Heart left ventricle (tissue), 16 donors: ENCODE measurements around the gene ARRB1. TPM values are rescaled to one million over a fixed set of nuclear protein-coding genes. Genes with fewer than 3 reads are reported as not detected.

Experiments
- ATAC-seq, 4 donors: fragments of 200-7000 bp; cut with Tn5 transposase; one replicate each; pipeline ENCODE4 v1.9.1; 2020 to 2022; ENCODE audit warnings: moderate library complexity in 4 of 4, mild to moderate bottlenecking in 3 of 4, moderate number of reproducible peaks in 1 of 4
- DNase-seq, 5 donors: peaks; one replicate each; pipeline ENCODE4 v3.0.0-alpha.2; 2020
- H3K27ac ChIP-seq, 12 donors: fragments of 200-600 bp; sonication (generic) in 4 of 12; one replicate each; pipeline versions ENCODE4 v1.5.0 to v1.8.0; 2016 to 2022; ENCODE audit warnings: mild to moderate bottlenecking in 2 of 12
- H3K27me3 ChIP-seq, 9 donors: fragments of 200-600 bp; sonication (generic) in 2 of 9; one replicate each; pipeline versions ENCODE4 v1.5.1 to v1.8.0; 2016 to 2022; ENCODE audit warnings: mild to moderate bottlenecking in 3 of 9
- H3K36me3 ChIP-seq, 9 donors: fragments of 200-600 bp; sonication (generic) in 2 of 9; one replicate each; pipeline versions ENCODE4 v1.5.0 to v1.8.0; 2018 to 2022; ENCODE audit warnings: mild to moderate bottlenecking in 2 of 9
- H3K4me1 ChIP-seq, 12 donors: fragments of 200-600 bp; sonication (generic) in 4 of 12; one replicate each; pipeline versions ENCODE4 v1.5.0 to v1.8.0; 2016 to 2022; ENCODE audit warnings: mild to moderate bottlenecking in 3 of 12
- H3K4me3 ChIP-seq, 12 donors: fragments of 200-600 bp; sonication (generic) in 4 of 12; one replicate each; pipeline versions ENCODE4 v1.5.0 to v1.8.0; 2017 to 2022; ENCODE audit warnings: mild to moderate bottlenecking in 9 of 12, moderate library complexity in 4 of 12
- H3K9me3 ChIP-seq, 12 donors: fragments of 200-600 bp; sonication (generic) in 4 of 12; one replicate each; pipeline versions ENCODE4 v1.5.0 to v1.8.0; 2016 to 2022; ENCODE audit warnings: mild to moderate bottlenecking in 1 of 12
- CTCF ChIP-seq, 12 donors: fragments of 200-600 bp; sonication (generic) in 4 of 12; IDR thresholded peaks; one replicate each; pipeline versions ENCODE4 v1.5.0 to v1.8.0; 2018 to 2022; ENCODE audit warnings: antibody characterized with exemption in 12 of 12, mild to moderate bottlenecking in 5 of 12
- POLR2A ChIP-seq, 2 donors: fragments of 450-650 bp; IDR thresholded peaks; one replicate each; pipeline ENCODE4 v1.6.1; 2017; ENCODE audit warnings: antibody characterized with exemption in 2 of 2, mild to moderate bottlenecking in 2 of 2, moderate library complexity in 2 of 2
- WGBS, 4 donors: extraction: QIAGEN DNeasy Blood & Tissue Kit in 2 of 4; methylation state at CpG; one replicate each; pipeline versions ENCODE4 v1.1.5 to v1.1.7; 2013 to 2018; 5-methylcytosine and 5-hydroxymethylcytosine counted together
- intact Hi-C, 10 donors: fragments of 100-400 bp; cut with DNase I; formaldehyde crosslinking; loops; one replicate each; pipeline versions ENCODE4 v1.11.1 to v1.14.2; 2022
- long read RNA-seq, 3 donors: library from polyadenylated mRNA; unstranded; transcript quantifications; one replicate each; pipeline ENCODE4 v2.0.0, GENCODE V29; 2020 to 2021
- polyA plus RNA-seq, 2 donors: library from polyadenylated mRNA; stranded (reverse); fragments of 200-250 nt; gene quantifications; one replicate each; pipeline ENCODE4 v1.2.3, GENCODE V29; 2013
- total RNA-seq, 9 donors: library from RNA; depleted of rRNA in 2 of 9; stranded (reverse); fragments of >200 nt in 2 of 9; fragmentation: NEBNext Ultra II Directional in 3 of 9; extraction: Animal tissue kit (Norgen Biotek cat#: 25700) in 3 of 9; gene quantifications; one replicate each; pipeline versions ENCODE4 v1.1.0 to v1.2.4, GENCODE V29; 2016 to 2023
- donor health status: ischemic (EF 13 %, LVEDD 7.1; RV severe dilation, severe dysfunction).
- donor health status: healthy with polysubstance abuse.
- donor health status: DM: no; HTN: yes; CAD: no.
- donor health status: DM: no; HTN: no; CAD: no.
- donor health status: ischemic (EF 25% LVEDD 6.9; RV normal size, moderate dysfunction).
- donor health status: ischemic (EF 25% LVEDD 5.7; RV mildly dilated, moderate dysfunction).
- donor health status: healthy.
- donor health status: DM: yes; HTN: yes; CAD: no.
- donor health status: ischemic (EF 35%, LVEDD 5.7; RV mildly dilated, moderate dysfunction).
- donor health status: nonischemic (EF 11% LVEDD 7.7; RV severe dilation, severe dysfunction).
- donor health status: DM: yes; HTN: yes; CAD: no.
- donor health status: PGD.
- donor health status: ischemic (EF 29% LVEDD 5.4; RV normal size, mild dysfunction).
- donor health status: nonischemic (EF 23%, LVEDD 6.1; RV moderate dilation, normal function).

The ARRB1 gene
- 10 to 100 TPM; 15.2 to 58.9 (median 29.2) TPM for total RNA-seq
- 10 to 100 TPM in 1 of 2 donors, 1 to 10 TPM in 1; 7.9 to 12.5 TPM for polyA plus RNA-seq
- long read RNA-seq, donor 1, transcript ARRB1-202 (16 exons, 3,336 nt) = major isoform, 14 of 35 reads
- long read RNA-seq, donor 1, transcript ARRB1-201 (15 exons, 1,895 nt) = minor isoform, 5 of 35 reads
- long read RNA-seq, donor 1, partial matches to known transcripts = 2 of 35 reads
- long read RNA-seq, donor 1, other reads (novel, unspliced or antisense) = 14 of 35 reads
- long read RNA-seq, donor 2, transcript ARRB1-201 (15 exons, 1,895 nt) = minor isoform, 7 of 51 reads
- long read RNA-seq, donor 2, transcript ARRB1-202 (16 exons, 3,336 nt) = major isoform, 16 of 51 reads
- long read RNA-seq, donor 2, partial matches to known transcripts = 1 of 51 reads
- long read RNA-seq, donor 2, other reads (novel, unspliced or antisense) = 27 of 51 reads
- long read RNA-seq, donor 3, transcript ARRB1-202 (16 exons, 3,336 nt) = major isoform, 5 of 13 reads
- long read RNA-seq, donor 3, partial matches to known transcripts = 2 of 13 reads
- long read RNA-seq, donor 3, other reads (novel, unspliced or antisense) = 5 of 13 reads

GRCh38 chr11:75351541-75351790 lies at the start of gene ARRB1:
Gene ARRB1, minus strand, starts transcription at chr11:75351661. Its CDS starts 54 bp downstream, at chr11:75351607.
- H3K4me1 ChIP-seq = peaks cover 19 to 62% (median 51%) of the 10 kb centered on the region in 12 donors
- no peaks in the 10 kb centered on the region for H3K27me3 ChIP-seq
- peak; percentile 6 to 75 (median 60) for ATAC-seq
- H3K27ac ChIP-seq = peak within 1 kb of the TSS; percentile 84 to 97 (median 92)
- peak in 2 of 12 donors; percentile 20 to 26 for TF ChIP-seq CTCF (IDR thresholded peaks at IDR 0.05)
- no peak for TF ChIP-seq POLR2A (IDR thresholded peaks at IDR 0.05)
- WGBS, 4 donors = 0% methylated on average over 1 to 38 of the region's 38 CpGs
- intact Hi-C loops = no loop called here
- H3K36me3 ChIP-seq = no peaks in the 10 kb centered on the region
- H3K9me3 ChIP-seq = no peaks in the 10 kb centered on the region
- peak within 1 kb of the TSS; percentile 50 to 99 (median 78) for H3K4me3 ChIP-seq
- no peak for DNase-seq

GRCh38 chr11:75400146-75400865 lies 48.8 kb upstream of the ARRB1 start:
- ATAC-seq (peak in 3 of 4 donors; percentile 6 to 19 (median 11)), DNase-seq (no peak)
- no peak for TF ChIP-seq CTCF (IDR thresholded peaks at IDR 0.05)
- no peak for TF ChIP-seq POLR2A (IDR thresholded peaks at IDR 0.05)
- 14 to 24% (median 20%) methylated on average over 11 of the region's 11 CpGs for WGBS, 4 donors
- Histone ChIP-seq H3K9me3 (no peaks in the 10 kb centered on the region), H3K4me3 (peak overlapping the region; percentile 55 to 96 (median 76)), H3K27me3 (no peaks in the 10 kb centered on the region), H3K4me1 (peaks cover 0 to 35% (median 26%) of the 10 kb centered on the region in 12 donors), H3K36me3 (peaks cover 4 to 50% (median 44%) of the 10 kb centered on the region in 9 donors), H3K27ac (peak overlapping the region in 11 of 12 donors; percentile 81 to 95 (median 88))
- intact Hi-C loops = no loop called here

GRCh38 chr11:75399344-75400145 lies 48.1 kb upstream of the ARRB1 start, which contains the start of gene RPS3:
Gene RPS3, plus strand, starts transcription at chr11:75399518. Its CDS starts 30 bp downstream, at chr11:75399548.
- 0% methylated on average over 52 to 55 of the region's 55 CpGs for WGBS, 4 donors
- H3K4me3 ChIP-seq = peak within 1 kb of the TSS; percentile 55 to 96 (median 76)
- no peaks in the 10 kb centered on the region for H3K9me3 ChIP-seq
- H3K27me3 ChIP-seq = no peaks in the 10 kb centered on the region
- TF ChIP-seq CTCF (IDR thresholded peaks at IDR 0.05) (peak in 3 of 12 donors; percentile 30 to 44 (median 35)), POLR2A (IDR thresholded peaks at IDR 0.05) (peak in 1 of 2 donors; percentile 92)
- DNase-seq (peak; percentile 92 to 95 (median 94)), ATAC-seq (peak; percentile 91 to 98 (median 97))
- intact Hi-C loops = loop anchor here in 5 of 10 donors (2.0 to 10.0 kb wide), 4 partner anchors 45 to 133 kb away; partner anchors contain the start of gene GDPD5 (in 3 of the 5)
- H3K27ac ChIP-seq = peak within 1 kb of the TSS; percentile 81 to 95 (median 88)
- H3K36me3 ChIP-seq = peaks cover 4 to 42% (median 36%) of the 10 kb centered on the region in 9 donors
- peaks cover 0 to 35% (median 26%) of the 10 kb centered on the region in 12 donors for H3K4me1 ChIP-seq
